ENCODE results near the gene CPM. TPM values are rescaled to one million over a fixed set of nuclear protein-coding genes. Genes with fewer than 3 reads are reported as not detected.

The CPM gene
- total RNA-seq: under 1 TPM; 0.47 to 0.81 TPM
- polyA plus RNA-seq: under 1 TPM in 1 of 3 donors, not detected in 2; 0.81 TPM
- total RNA-seq: 0 to 5.0 (median 0.23) reads per million in 6 experiments

- ATAC-seq (peak; percentile 95 to 96), DNase-seq (peak; percentile 48 to 79 (median 62))
- peak within 1 kb of the TSS in 3 of 10 donors; percentile 8 to 53 (median 53) for H3K27ac Mint-ChIP-seq
- no peaks in the 10 kb centered on the region for H3K36me3 Mint-ChIP-seq
- peaks cover 4 to 11% (median 8%) of the 10 kb centered on the region in 4 donors for H3K4me1 Mint-ChIP-seq
- H3K27me3 Mint-ChIP-seq: peaks cover 5 to 27% (median 12%) of the 10 kb centered on the region in 5 donors
- H3K9me3 Mint-ChIP-seq: peaks cover 0 to under 1% (median 0%) of the 10 kb centered on the region in 9 donors
- H3K4me3 Mint-ChIP-seq: peak within 1 kb of the TSS; percentile 79 to 91 (median 88)
- POLR2A ChIA-PET: no interaction called here
Measured at GRCh38 chr12:68932961-68933893, at the start of gene CPM. TSS of gene CPM (minus strand) at chr12:68933171. CDS start at chr12:68932837, 334 bp downstream.

- H3K4me1 Mint-ChIP-seq: peaks cover 0 to 8% (median 1%) of the 10 kb centered on the region in 4 donors
- POLR2A ChIA-PET: no interaction called here
- peaks cover 4 to 23% (median 5%) of the 10 kb centered on the region in 5 donors for H3K27me3 Mint-ChIP-seq
- H3K4me3 Mint-ChIP-seq: no peak overlapping the region
- H3K36me3 Mint-ChIP-seq: peaks cover 0 to 34% (median 13%) of the 10 kb centered on the region in 3 donors
- peaks cover 3 to 29% (median 15%) of the 10 kb centered on the region in 9 donors for H3K9me3 Mint-ChIP-seq
- DNase-seq (no peak), ATAC-seq (no peak)
- H3K27ac Mint-ChIP-seq: peak overlapping the region in 1 of 10 donors; percentile 54
Measured at GRCh38 chr12:68981516-68981915, 48.5 kb upstream of the CPM start.

DNA sequence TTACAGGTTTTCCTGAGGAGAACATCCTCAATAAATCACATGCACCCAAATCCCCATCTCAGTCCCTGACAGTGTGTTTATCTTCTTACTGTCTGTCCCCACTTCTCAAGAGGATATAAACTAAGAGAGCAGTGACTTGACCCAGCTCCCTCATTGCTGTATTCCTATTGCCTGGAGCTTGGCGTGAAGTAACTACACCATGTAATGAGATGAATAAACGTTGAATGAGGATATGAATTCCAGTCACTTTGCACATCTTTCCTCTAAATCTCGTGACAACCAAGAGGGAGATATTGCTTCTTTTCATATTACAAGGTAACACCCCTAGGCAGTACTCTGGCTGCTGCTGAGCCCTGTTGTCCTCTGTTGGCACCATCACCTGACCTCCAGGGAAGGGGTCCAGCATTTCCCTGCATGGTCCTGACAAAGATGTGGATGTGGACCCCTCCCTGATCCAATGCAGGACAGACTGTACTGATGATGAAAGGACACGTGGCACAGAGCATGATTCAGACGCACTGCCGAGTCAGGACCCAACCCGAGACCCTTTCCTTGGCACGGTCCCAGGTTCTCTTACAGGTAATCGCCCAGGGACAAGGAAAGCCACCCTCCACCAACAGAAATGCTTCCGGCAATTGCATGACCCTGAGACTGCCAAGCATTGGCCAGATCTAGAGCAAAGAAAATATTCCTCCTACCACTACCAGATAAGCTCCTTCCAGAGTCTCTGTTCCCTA, 47.7 kb upstream of the CPM start:
- DNase-seq (no peak), ATAC-seq (no peak)
- Mint-ChIP-seq H3K36me3 (peaks cover 0 to 34% (median 13%) of the 10 kb centered on the region in 3 donors), H3K27ac (no peak overlapping the region), H3K27me3 (peaks cover 4 to 23% (median 5%) of the 10 kb centered on the region in 5 donors), H3K4me1 (peaks cover 0 to 8% (median 1%) of the 10 kb centered on the region in 4 donors), H3K9me3 (peaks cover 3 to 27% (median 15%) of the 10 kb centered on the region in 9 donors), H3K4me3 (no peak overlapping the region)
- POLR2A ChIA-PET: no interaction called here

DNA sequence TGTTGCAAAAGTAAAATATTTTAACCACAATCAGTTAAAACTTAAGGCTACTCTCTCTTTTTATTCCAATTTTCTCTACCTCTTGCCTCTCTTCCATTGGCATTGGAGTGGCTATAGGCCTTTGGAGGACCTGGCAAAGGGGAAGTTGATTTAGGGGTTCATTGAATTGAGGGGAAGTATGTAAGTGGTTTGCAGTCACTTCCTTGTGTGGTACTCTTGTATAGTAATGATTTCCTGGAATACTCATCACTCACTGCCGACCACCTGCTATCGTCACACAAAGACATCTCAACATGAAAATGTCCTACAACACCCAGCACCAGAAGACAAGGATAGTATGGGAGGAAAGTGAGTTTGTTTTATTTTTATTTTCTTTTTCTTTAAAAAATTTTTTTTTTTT, 45.7 kb upstream of the CPM start:
- no peak for ATAC-seq
- H3K9me3 Mint-ChIP-seq: peaks cover 3 to 16% (median 13%) of the 10 kb centered on the region in 9 donors
- H3K4me1 Mint-ChIP-seq: peaks cover 0 to 8% (median 1%) of the 10 kb centered on the region in 4 donors
- H3K27ac Mint-ChIP-seq: no peak overlapping the region
- DNase-seq: no peak
- H3K36me3 Mint-ChIP-seq: peaks cover 0 to 24% (median 12%) of the 10 kb centered on the region in 3 donors
- H3K27me3 Mint-ChIP-seq: peaks cover 4 to 23% (median 5%) of the 10 kb centered on the region in 5 donors
- POLR2A ChIA-PET: no interaction called here
- H3K4me3 Mint-ChIP-seq: no peak overlapping the region

GRCh38 chr12:68977909-68978610, 45.1 kb upstream of the CPM start:
- Mint-ChIP-seq H3K4me1 (peaks cover 0 to 8% (median 1%) of the 10 kb centered on the region in 4 donors), H3K27ac (no peak overlapping the region), H3K27me3 (peaks cover 4 to 23% (median 5%) of the 10 kb centered on the region in 5 donors), H3K4me3 (no peak overlapping the region), H3K36me3 (peaks cover 0 to 18% (median 6%) of the 10 kb centered on the region in 3 donors), H3K9me3 (peaks cover 3 to 11% (median 7%) of the 10 kb centered on the region in 9 donors)
- DNase-seq: no peak
- ATAC-seq: no peak
- POLR2A ChIA-PET: no interaction called here

GRCh38 chr12:68977335-68977734, 44.4 kb upstream of the CPM start:
- POLR2A ChIA-PET: no interaction called here
- no peak for ATAC-seq

DNA sequence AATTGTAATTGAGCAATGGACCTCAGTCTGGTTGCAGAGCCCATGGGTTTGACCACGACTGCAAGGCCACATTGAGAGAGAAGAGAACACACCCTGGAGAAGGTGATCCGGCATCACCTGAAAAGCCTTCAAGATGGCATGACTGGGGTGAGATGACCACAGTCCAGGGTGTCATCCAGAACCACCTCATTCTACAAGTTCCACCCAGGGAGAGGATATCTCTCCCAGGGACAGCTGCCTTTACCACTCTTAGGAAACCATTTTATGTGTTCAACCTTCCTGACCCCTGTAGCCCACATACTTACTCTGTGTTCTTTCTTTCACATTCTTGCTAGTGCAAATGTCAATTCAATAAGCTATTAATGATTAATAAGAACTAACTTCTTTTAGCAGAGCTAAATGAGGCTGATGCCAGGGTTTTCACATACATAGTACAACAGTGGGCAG, 43.4 kb upstream of the CPM start:
- DNase-seq (no peak), ATAC-seq (no peak)
- Mint-ChIP-seq H3K27me3 (peaks cover 1 to 16% (median 2%) of the 10 kb centered on the region in 5 donors), H3K4me1 (peaks cover 0 to 8% (median 1%) of the 10 kb centered on the region in 4 donors), H3K36me3 (peaks cover 0 to 7% (median 0%) of the 10 kb centered on the region in 3 donors), H3K27ac (no peak overlapping the region), H3K9me3 (no peaks in the 10 kb centered on the region), H3K4me3 (no peak overlapping the region)
- POLR2A ChIA-PET: no interaction called here

More at GRCh38 chr12:68977335-68977734, 44.4 kb upstream of the CPM start:
- H3K27ac Mint-ChIP-seq: no peak overlapping the region
- no peak for DNase-seq
- peaks cover 0 to 3% (median 0%) of the 10 kb centered on the region in 9 donors for H3K9me3 Mint-ChIP-seq
- peaks cover 0 to 11% (median under 1%) of the 10 kb centered on the region in 3 donors for H3K36me3 Mint-ChIP-seq
- peaks cover 3 to 23% (median 5%) of the 10 kb centered on the region in 5 donors for H3K27me3 Mint-ChIP-seq
- peaks cover 0 to 8% (median 1%) of the 10 kb centered on the region in 4 donors for H3K4me1 Mint-ChIP-seq
- H3K4me3 Mint-ChIP-seq: no peak overlapping the region

DNA sequence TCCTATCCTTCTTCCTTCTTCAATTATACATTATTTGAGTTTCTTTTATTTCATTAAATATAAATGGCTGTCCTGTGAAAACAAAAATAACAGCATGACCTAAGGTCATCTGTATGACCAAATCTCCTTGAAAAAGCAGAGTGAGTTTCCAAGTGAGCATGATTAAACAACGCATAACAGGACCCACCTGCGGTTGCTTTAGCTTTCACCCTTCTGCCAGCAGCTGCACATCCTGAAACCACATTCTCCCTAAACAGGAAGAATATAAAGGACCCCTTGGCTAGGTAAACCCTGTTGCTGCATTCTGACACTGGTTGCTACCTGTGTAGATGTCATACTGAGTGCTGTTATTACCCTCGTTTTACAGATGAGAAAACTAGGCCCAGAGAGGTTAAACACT, 42.8 kb upstream of the CPM start:
- Mint-ChIP-seq H3K4me3 (no peak overlapping the region), H3K4me1 (peaks cover 0 to 8% (median 1%) of the 10 kb centered on the region in 4 donors), H3K36me3 (peaks cover 0 to under 1% (median 0%) of the 10 kb centered on the region in 3 donors), H3K27me3 (peaks cover 0 to 10% (median under 1%) of the 10 kb centered on the region in 5 donors), H3K9me3 (no peaks in the 10 kb centered on the region), H3K27ac (no peak overlapping the region)
- ATAC-seq: no peak
- DNase-seq: no peak
- POLR2A ChIA-PET: no interaction called here

- Mint-ChIP-seq H3K9me3 (no peaks in the 10 kb centered on the region), H3K27me3 (no peaks in the 10 kb centered on the region), H3K4me1 (no peaks in the 10 kb centered on the region), H3K27ac (no peak overlapping the region), H3K36me3 (no peaks in the 10 kb centered on the region), H3K4me3 (no peak overlapping the region)
- POLR2A ChIA-PET: no interaction called here
- ATAC-seq (no peak), DNase-seq (no peak)
Measured at GRCh38 chr12:68972595-68972994, 39.6 kb upstream of the CPM start.

DNA sequence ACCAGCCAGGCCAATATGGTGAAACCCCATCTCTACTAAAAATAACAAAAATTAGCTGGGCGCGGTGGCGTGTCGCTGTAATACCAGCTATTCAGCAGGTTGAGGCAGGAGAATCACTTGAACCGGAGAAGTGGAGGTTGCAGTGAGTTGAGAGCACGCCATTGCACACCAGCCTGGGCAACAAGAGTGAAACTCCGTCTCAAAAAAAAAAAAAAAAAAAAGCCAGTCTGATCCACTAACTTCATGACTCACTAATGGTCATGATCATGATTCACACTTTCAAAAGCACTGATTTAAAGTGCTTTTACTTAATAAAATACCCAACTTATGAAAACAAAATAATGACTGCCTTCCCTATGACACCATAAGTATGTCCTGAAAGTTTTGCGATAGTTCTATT, 38.4 kb upstream of the CPM start:
- POLR2A ChIA-PET: no interaction called here
- DNase-seq: no peak
- Mint-ChIP-seq H3K36me3 (no peaks in the 10 kb centered on the region), H3K27ac (no peak overlapping the region), H3K9me3 (no peaks in the 10 kb centered on the region), H3K4me3 (no peak overlapping the region), H3K27me3 (no peaks in the 10 kb centered on the region), H3K4me1 (no peaks in the 10 kb centered on the region)
- ATAC-seq: no peak

DNA sequence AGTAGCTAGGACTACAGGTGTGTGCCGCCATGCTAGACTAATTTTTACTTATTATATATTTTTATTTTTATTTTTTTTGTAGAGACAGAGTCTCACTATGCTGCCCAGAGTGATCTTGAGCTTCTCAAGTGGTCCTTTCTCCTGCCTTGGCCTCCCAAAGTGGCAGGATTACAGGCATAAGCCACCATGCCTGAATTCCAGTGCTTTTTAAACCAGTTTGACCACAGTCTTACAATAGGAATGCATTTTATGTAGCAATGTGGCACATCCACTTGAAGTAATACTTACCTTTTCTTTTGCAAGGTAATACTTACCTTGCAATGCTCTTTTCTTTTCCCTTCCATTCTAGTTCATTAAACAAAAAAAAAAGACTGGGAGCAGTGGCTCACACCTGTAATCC, 38.0 kb upstream of the CPM start:
- no peak for DNase-seq
- ATAC-seq: no peak
- no peak overlapping the region for H3K4me3 Mint-ChIP-seq
- POLR2A ChIA-PET: no interaction called here
- no peak overlapping the region for H3K27ac Mint-ChIP-seq
- H3K27me3 Mint-ChIP-seq: no peaks in the 10 kb centered on the region
- H3K36me3 Mint-ChIP-seq: no peaks in the 10 kb centered on the region
- no peaks in the 10 kb centered on the region for H3K4me1 Mint-ChIP-seq
- no peaks in the 10 kb centered on the region for H3K9me3 Mint-ChIP-seq

GRCh38 chr12:68970306-68970705, 37.3 kb upstream of the CPM start:
- Mint-ChIP-seq H3K36me3 (no peaks in the 10 kb centered on the region), H3K4me1 (no peaks in the 10 kb centered on the region), H3K27ac (no peak overlapping the region), H3K9me3 (peaks cover 0 to 1% (median 0%) of the 10 kb centered on the region in 9 donors), H3K27me3 (no peaks in the 10 kb centered on the region), H3K4me3 (no peak overlapping the region)
- DNase-seq (no peak), ATAC-seq (no peak)
- POLR2A ChIA-PET: no interaction called here
